Measurements from ENCODE around the gene ATG7.

ATG7 gene

DNA sequence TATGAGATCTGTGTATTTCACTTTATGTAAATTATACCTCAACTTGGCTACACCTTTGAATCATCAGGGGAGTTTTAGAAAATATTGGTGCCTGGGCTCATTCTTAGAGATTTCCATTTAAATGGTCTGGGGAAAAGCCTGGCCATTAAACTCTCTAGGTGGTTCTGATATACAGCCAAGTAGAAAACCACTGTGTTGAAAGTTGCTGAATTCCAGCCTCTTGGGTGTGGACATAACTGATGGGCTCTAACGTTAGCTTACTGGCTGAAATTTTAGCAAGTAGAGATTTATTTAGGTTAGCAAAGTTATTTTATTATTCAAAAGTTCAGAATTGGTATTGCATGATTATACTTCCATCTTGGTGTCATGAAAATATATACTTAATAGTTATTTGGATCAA is 84.1 kb downstream of the ATG7 start:
- TF ChIP-seq, protein P1, sequence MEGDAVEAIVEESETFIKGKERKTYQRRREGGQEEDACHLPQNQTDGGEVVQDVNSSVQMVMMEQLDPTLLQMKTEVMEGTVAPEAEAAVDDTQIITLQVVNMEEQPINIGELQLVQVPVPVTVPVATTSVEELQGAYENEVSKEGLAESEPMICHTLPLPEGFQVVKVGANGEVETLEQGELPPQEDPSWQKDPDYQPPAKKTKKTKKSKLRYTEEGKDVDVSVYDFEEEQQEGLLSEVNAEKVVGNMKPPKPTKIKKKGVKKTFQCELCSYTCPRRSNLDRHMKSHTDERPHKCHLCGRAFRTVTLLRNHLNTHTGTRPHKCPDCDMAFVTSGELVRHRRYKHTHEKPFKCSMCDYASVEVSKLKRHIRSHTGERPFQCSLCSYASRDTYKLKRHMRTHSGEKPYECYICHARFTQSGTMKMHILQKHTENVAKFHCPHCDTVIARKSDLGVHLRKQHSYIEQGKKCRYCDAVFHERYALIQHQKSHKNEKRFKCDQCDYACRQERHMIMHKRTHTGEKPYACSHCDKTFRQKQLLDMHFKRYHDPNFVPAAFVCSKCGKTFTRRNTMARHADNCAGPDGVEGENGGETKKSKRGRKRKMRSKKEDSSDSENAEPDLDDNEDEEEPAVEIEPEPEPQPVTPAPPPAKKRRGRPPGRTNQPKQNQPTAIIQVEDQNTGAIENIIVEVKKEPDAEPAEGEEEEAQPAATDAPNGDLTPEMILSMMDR (IDR thresholded peaks at IDR 0.05; ENCODE audit: insufficient read depth, low read depth, low read length, missing control alignments): no peak
- H3K4me3 ChIP-seq (ENCODE audit: low read depth, low read length): no peak overlapping the region
- no peak for DNase-seq (ENCODE audit: low read depth)

DNA sequence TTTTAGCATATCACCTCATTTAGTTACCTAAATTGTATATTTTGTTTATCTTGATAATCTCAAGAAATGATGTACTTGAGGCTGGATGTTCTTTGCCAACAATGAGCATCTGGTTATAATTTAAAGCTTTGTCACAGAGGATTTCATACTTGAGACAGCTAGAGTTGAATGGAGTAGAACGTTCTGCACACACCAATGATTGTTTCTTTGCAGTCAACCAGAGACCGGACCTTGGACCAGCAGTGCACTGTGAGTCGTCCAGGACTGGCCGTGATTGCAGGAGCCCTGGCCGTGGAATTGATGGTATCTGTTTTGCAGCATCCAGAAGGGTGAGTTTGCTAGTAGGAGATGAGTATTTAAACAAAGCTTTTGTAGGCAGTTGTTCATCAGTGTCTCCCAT is 90.4 kb downstream of the ATG7 start:
- TF ChIP-seq, protein P1 (IDR thresholded peaks at IDR 0.05; ENCODE audit: insufficient read depth, low read depth, low read length, missing control alignments): no peak
- H3K4me3 ChIP-seq (ENCODE audit: low read depth, low read length): no peak overlapping the region
- DNase-seq (ENCODE audit: low read depth): no peak

DNA sequence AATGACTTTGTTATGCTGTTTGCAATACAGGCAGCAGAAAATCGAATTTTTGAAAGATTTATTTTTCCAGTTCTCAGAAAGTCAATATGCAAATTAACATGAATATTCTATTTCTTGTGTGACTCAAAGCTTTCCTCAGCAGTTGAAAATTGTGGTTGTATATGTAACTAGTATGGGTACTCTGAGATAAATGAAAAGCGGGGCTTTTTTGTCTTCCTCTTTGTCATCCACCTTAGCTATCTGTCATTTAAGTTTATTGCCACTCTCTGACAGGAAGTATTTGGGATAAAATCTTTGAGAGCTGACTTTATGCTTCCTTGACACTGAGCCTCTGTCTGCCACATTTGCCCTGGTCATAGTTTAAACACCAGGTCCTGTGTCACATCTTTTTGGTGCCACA is 91.5 kb downstream of the ATG7 start:
- no peak for DNase-seq (ENCODE audit: low read depth)
- TF ChIP-seq, protein P1 (IDR thresholded peaks at IDR 0.05; ENCODE audit: insufficient read depth, low read depth, low read length, missing control alignments): no peak
- no peak overlapping the region for H3K4me3 ChIP-seq (ENCODE audit: low read depth, low read length)

DNA sequence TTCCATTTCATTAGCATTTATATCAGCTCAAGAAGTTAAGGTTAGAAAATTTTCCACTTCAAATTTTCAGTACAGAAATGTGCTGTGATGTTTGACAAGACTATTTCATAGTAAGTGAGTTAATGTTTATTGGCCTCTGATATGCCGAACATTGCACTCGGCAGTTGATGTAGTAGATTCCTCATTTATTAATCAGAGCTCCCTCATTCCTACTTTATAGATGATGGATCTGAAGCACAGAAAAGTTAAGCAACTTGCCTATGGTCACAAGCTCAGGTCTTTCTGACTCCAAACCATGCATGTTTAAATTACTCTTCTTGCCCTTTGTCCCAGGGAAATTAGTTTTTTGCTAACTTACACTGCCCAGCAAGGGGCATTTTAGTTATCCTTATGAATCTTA is 92.0 kb downstream of the ATG7 start:
- no peak overlapping the region for H3K4me3 ChIP-seq (ENCODE audit: low read depth, low read length)
- DNase-seq (ENCODE audit: low read depth): no peak
- TF ChIP-seq, protein P1 (IDR thresholded peaks at IDR 0.05; ENCODE audit: insufficient read depth, low read depth, low read length, missing control alignments): no peak

DNA sequence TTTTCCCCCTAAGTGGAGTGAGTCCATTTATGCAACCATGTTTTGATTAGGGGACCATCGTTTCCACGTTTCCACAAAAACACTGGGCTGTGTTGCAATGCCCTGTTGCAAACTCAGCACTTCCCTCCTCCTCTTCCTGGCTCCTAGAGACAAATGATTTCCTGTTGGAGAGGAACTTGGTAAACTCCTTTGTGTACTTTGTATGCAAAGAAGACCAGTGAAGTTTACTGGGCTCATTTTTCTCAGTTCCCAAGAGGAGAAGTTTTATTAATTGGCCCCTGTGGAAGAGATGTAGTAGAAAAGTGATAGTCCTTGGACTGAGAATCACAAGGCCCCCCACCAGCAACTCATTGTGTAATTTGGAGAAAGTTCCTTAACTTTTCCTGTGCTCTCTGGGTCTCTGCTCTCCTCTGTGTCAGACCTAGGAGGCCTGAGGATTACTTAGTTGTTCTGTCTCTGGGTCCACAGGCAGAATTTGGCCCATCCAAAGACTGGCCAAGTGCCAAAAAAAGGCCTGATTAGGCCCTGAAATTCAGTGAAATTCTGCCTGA is 95.0 kb downstream of the ATG7 start:
- TF ChIP-seq, protein P1 (IDR thresholded peaks at IDR 0.05; ENCODE audit: insufficient read depth, low read depth, low read length, missing control alignments): no peak

DNA sequence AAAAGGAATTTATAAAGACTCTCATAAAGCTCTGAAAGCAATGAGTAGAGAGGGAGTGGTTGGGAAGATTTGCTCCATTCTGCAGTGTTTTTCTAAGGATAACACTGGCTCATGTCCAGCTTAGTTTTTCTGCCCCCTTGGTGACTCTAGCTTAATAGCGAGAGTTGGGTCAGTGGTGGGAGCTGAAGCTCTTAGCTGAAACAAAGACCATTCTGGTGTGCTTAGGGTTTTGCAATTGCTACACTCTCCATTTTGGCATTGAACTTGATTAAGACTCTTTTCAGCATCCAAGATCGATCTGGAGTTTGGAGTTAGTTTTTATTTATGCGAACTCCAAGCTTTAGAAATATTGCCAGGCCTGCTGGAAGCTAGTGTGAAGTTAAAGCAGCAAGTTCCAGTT is 98.0 kb downstream of the ATG7 start:
- TF ChIP-seq, protein P1 (IDR thresholded peaks at IDR 0.05; ENCODE audit: insufficient read depth, low read depth, low read length, missing control alignments): no peak
- DNase-seq (ENCODE audit: low read depth): no peak
- no peak overlapping the region for H3K4me3 ChIP-seq (ENCODE audit: low read depth, low read length)

More for the DNA sequence above, 95.0 kb downstream of the ATG7 start:
- DNase-seq (ENCODE audit: low read depth): no peak
- H3K4me3 ChIP-seq (ENCODE audit: low read depth, low read length): no peak overlapping the region

DNA sequence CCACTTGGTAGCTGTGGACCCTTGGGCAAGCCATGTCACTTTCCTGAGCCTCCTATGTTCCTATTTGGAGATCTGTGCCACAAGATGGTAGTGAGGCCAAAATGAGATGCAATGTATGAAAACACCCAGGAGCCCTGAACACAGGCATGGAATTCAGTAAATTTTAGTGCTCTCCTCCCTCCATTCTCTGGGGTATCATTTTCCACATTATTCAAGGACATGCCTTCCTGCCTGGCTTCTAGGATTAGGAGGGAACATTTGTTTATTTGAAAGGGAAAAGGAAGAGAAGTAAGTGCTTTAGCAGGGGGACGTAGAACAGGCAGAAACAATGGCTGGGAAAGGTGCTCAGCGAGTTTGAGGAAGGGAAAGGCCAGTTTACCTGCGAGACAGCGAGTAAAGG is 98.8 kb downstream of the ATG7 start:
- TF ChIP-seq, protein P1 (IDR thresholded peaks at IDR 0.05; ENCODE audit: insufficient read depth, low read depth, low read length, missing control alignments): no peak
- DNase-seq (ENCODE audit: low read depth): no peak
- H3K4me3 ChIP-seq (ENCODE audit: low read depth, low read length): no peak overlapping the region
